ENCODE results near the gene RRAGB. TPM values are rescaled to one million over a fixed set of nuclear protein-coding genes. Genes with fewer than 3 reads are reported as not detected.
"Not testable (repeated sequence)": the region's sequence is repeated elsewhere in the genome, so short reads cannot be mapped to it uniquely, and the experiment has no call there.

RRAGB gene
- total RNA-seq, 2 experiments from 2014 or later, result 7.0 to 8.5 TPM

DNA sequence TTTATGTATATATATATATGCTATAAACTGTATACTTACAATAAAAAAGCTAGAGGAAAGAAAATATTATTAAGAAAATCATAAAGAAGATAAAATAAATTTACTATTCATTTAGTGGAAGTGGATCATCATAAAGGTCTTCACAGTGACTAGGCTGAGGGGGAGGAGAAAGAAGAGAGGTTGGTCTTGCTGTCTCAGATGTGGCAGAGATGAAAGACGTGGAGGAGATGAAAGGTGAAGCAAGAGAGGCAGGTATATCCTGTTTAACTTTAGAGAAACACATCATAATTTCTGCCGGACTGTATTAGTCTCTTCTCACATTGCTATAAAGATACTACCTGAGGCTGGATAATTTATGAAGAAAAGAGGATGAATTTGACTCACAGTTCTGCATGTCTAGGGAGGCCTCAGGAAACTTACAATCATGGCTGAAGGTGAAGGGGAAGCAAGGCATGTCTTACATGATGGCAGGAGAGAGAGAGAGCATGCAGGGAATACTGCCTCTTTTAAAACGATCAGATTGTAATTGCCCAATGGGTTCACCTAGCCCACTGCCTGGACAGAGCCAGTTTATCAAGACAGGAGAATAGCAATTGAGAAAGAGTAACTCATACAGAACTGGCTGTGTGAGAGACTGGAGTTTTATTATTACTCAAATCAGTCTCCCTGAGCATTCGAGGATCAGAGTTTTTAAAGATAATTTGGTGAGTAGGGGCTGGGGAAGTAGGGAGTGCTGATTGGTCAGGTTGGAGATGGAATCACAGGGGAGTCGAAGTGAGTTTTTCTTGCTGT lies 22.1 kb upstream of the RRAGB start:
- peaks cover 41% of the 10 kb centered on the region for H3K4me1 Mint-ChIP-seq (ENCODE audit: low read depth)
- Histone ChIP-seq H3K4me1 (ENCODE audit: insufficient read depth, low read length) (peaks cover 15% of the 10 kb centered on the region), H3K27me3 (ENCODE audit: control insufficient read depth in 1 of 2, insufficient read depth in 2 of 2, low read length in 2 of 2) (no peaks in the 10 kb centered on the region), H3K9me3 (ENCODE audit: control insufficient read depth in 1 of 2, insufficient read depth in 1 of 2, low read length in 2 of 2) (no peaks in the 10 kb centered on the region), H3K27ac (ENCODE audit: low read depth in 1 of 2, low read length in 2 of 2) (no peak overlapping the region), H3K36me3 (ENCODE audit: insufficient read depth, low read length) (no peaks in the 10 kb centered on the region), H3K4me3 (ENCODE audit: low read length) (peak overlapping the region; percentile 16)
- no peaks in the 10 kb centered on the region for H3K27me3 Mint-ChIP-seq
- DNase-seq, result peak in 6 of 14 experiments; percentile 7 to 70 (median 46)
- TF ChIP-seq, protein P1, sequence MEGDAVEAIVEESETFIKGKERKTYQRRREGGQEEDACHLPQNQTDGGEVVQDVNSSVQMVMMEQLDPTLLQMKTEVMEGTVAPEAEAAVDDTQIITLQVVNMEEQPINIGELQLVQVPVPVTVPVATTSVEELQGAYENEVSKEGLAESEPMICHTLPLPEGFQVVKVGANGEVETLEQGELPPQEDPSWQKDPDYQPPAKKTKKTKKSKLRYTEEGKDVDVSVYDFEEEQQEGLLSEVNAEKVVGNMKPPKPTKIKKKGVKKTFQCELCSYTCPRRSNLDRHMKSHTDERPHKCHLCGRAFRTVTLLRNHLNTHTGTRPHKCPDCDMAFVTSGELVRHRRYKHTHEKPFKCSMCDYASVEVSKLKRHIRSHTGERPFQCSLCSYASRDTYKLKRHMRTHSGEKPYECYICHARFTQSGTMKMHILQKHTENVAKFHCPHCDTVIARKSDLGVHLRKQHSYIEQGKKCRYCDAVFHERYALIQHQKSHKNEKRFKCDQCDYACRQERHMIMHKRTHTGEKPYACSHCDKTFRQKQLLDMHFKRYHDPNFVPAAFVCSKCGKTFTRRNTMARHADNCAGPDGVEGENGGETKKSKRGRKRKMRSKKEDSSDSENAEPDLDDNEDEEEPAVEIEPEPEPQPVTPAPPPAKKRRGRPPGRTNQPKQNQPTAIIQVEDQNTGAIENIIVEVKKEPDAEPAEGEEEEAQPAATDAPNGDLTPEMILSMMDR (IDR thresholded peaks at IDR 0.05), result no peak
- POLR2A ChIA-PET, result interaction anchor here (1.0 kb wide), 1 partner anchor 22 kb away, joined by 6 read pairs; the partner anchor contains the start of gene RRAGB
- intact Hi-C loops (cut with DNase I, micrococcal nuclease), result loop anchor here in 1 of 2 experiments (1.0 kb wide), 1 partner anchor 22 kb away; the partner anchor contains the start of gene RRAGB
- H3K27ac Mint-ChIP-seq, result peak overlapping the region; percentile 62
- CTCF ChIA-PET, result no interaction called here
- ATAC-seq (ENCODE audit: poor library complexity), result peak; percentile 98
- H3K4me3 Mint-ChIP-seq, result peak overlapping the region; percentile 72
- no peaks in the 10 kb centered on the region for H3K9me3 Mint-ChIP-seq
- no peaks in the 10 kb centered on the region for H3K36me3 Mint-ChIP-seq (ENCODE audit: low read depth)

DNA sequence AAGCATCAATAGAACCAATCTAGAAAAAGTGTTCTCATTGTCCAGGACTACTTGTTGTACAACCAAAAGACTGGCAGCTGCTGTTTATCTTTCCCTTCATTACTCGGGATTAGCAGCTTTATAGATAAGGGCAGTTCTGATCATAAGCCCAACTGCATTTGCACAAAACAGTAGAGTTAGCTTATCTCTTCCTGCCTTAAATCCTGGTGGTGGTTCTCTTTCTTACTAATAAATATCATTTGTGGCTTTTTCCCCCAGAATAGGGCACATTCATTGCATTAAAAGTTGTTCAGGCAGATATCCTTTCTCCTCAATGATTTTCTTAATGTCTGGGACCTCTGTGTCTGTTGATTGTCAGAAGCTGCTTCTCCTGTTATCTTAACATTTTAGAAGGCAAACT lies 20.2 kb upstream of the RRAGB start:
- Histone ChIP-seq H3K27ac (ENCODE audit: low read depth in 1 of 2, low read length in 2 of 2) (no peak overlapping the region), H3K36me3 (ENCODE audit: insufficient read depth, low read length) (no peaks in the 10 kb centered on the region), H3K4me3 (ENCODE audit: low read length) (no peak overlapping the region), H3K9me3 (ENCODE audit: control insufficient read depth in 1 of 2, insufficient read depth in 1 of 2, low read length in 2 of 2) (peaks cover 0 to 5% of the 10 kb centered on the region in 2 experiments), H3K4me1 (ENCODE audit: insufficient read depth, low read length) (peaks cover 19% of the 10 kb centered on the region), H3K27me3 (ENCODE audit: control insufficient read depth in 1 of 2, insufficient read depth in 2 of 2, low read length in 2 of 2) (no peaks in the 10 kb centered on the region)
- no peaks in the 10 kb centered on the region for H3K36me3 Mint-ChIP-seq (ENCODE audit: low read depth)
- H3K9me3 Mint-ChIP-seq, result no peaks in the 10 kb centered on the region
- ChIA-PET CTCF (no interaction called here), POLR2A (no interaction called here)
- TF ChIP-seq, protein P1 (IDR thresholded peaks at IDR 0.05), result no peak
- intact Hi-C loops (cut with DNase I, micrococcal nuclease), result no loop called here
- no peaks in the 10 kb centered on the region for H3K27me3 Mint-ChIP-seq
- no peak for ATAC-seq (ENCODE audit: poor library complexity)
- DNase-seq, result no peak
- no peak overlapping the region for H3K4me3 Mint-ChIP-seq
- peaks cover 41% of the 10 kb centered on the region for H3K4me1 Mint-ChIP-seq (ENCODE audit: low read depth)
- H3K27ac Mint-ChIP-seq, result no peak overlapping the region

DNA sequence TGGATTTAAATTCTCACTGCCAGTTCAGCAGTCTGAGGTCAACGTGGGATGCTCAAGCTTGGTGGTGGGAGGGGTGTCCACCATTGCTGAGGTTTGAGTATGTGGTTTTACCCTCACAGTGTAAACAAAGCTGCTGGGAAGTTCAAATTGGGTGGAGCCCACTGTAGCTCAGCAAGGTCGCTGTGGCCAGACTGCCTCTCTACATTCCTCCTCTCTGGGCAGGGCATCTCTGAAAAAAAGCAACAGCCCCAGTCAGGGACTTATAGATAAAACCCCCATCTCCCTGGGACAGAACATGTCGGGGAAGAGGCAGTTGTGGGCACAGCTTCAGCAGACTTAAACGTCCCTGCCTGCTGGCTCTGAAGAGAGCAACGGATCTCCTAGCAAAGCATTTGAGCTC lies 14.9 kb upstream of the RRAGB start:
- Histone ChIP-seq H3K27me3 (ENCODE audit: control insufficient read depth in 1 of 2, insufficient read depth in 2 of 2, low read length in 2 of 2) (no peaks in the 10 kb centered on the region), H3K4me3 (ENCODE audit: low read length) (no peak overlapping the region), H3K36me3 (ENCODE audit: insufficient read depth, low read length) (no peaks in the 10 kb centered on the region), H3K27ac (ENCODE audit: low read depth in 1 of 2, low read length in 2 of 2) (no peak overlapping the region), H3K9me3 (ENCODE audit: control insufficient read depth in 1 of 2, insufficient read depth in 1 of 2, low read length in 2 of 2) (peaks cover 0 to 6% of the 10 kb centered on the region in 2 experiments), H3K4me1 (ENCODE audit: insufficient read depth, low read length) (peaks cover 22% of the 10 kb centered on the region)
- no peak overlapping the region for H3K4me3 Mint-ChIP-seq
- H3K27me3 Mint-ChIP-seq, result no peaks in the 10 kb centered on the region
- peaks cover 48% of the 10 kb centered on the region for H3K4me1 Mint-ChIP-seq (ENCODE audit: low read depth)
- ATAC-seq (ENCODE audit: poor library complexity) (no peak), DNase-seq (peak in 1 of 14 experiments; percentile 26)
- H3K36me3 Mint-ChIP-seq (ENCODE audit: low read depth), result no peaks in the 10 kb centered on the region
- ChIA-PET POLR2A (interaction anchor here (2.0 kb wide), 1 partner anchor 15 kb away, joined by 6 read pairs; the partner anchor contains the start of gene RRAGB), CTCF (interaction anchor here (1.5 kb wide), 1 partner anchor 15 kb away, joined by 4 read pairs; the partner anchor contains the start of gene RRAGB)
- H3K9me3 Mint-ChIP-seq, result no peaks in the 10 kb centered on the region
- intact Hi-C loops (cut with DNase I, micrococcal nuclease), result no loop called here
- no peak overlapping the region for H3K27ac Mint-ChIP-seq
- TF ChIP-seq, protein P1 (IDR thresholded peaks at IDR 0.05), result no peak

DNA sequence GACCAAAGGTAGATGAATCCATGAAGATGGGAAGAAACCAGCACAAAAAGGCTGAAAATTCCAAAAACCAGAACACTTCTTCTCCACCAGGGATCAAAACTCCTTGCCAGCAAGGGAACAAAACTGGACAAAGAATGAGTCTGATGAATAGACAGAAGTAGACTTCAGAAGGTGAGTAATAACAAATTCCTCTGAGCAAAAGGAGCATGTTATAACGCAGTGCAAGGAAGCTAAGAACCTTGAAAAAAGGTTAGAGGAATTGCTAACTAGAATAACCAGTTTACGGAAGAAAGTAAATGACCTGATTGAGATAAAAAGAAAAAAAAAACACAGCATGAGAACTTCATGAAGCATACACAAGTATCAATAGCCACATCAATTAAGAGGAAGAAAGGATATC lies 14.1 kb upstream of the RRAGB start:
- ATAC-seq (ENCODE audit: poor library complexity); H3K4me3 Mint-ChIP-seq; H3K4me3 ChIP-seq (ENCODE audit: low read length); H3K9me3 Mint-ChIP-seq; DNase-seq; CTCF ChIA-PET; H3K27me3 ChIP-seq (ENCODE audit: control insufficient read depth in 1 of 2, insufficient read depth in 2 of 2, low read length in 2 of 2); H3K27ac ChIP-seq (ENCODE audit: low read depth in 1 of 2, low read length in 2 of 2); H3K27me3 Mint-ChIP-seq; H3K9me3 ChIP-seq (ENCODE audit: control insufficient read depth in 1 of 2, insufficient read depth in 1 of 2, low read length in 2 of 2); H3K36me3 Mint-ChIP-seq (ENCODE audit: low read depth); intact Hi-C loops (cut with DNase I, micrococcal nuclease); H3K27ac Mint-ChIP-seq; H3K36me3 ChIP-seq (ENCODE audit: insufficient read depth, low read length): not testable (repeated sequence)
- POLR2A ChIA-PET, result interaction anchor here (2.0 kb wide), 1 partner anchor 14 kb away, joined by 6 read pairs; the partner anchor contains the start of gene RRAGB
- H3K4me1 ChIP-seq (ENCODE audit: insufficient read depth, low read length), result peaks cover 22% of the 10 kb centered on the region
- peaks cover 46% of the 10 kb centered on the region for H3K4me1 Mint-ChIP-seq (ENCODE audit: low read depth)

DNA sequence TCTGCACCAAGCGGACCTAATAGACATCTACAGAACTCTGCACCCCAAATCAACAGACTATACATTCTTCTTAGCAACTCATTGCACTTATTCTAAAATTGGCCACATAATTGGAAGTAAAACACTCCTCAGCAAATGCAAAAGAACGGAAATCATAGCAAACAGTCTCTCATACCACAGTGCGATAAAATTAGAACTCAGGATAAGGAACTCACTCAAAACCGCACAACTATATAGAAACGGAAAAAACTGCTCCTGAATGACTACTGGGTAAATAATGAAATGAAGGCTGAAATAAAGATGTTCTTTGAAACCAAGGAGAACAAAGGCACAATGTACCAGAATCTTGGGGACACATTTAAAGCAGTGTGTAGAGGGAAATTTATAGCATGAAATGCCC lies 12.5 kb upstream of the RRAGB start:
- DNase-seq; H3K36me3 ChIP-seq (ENCODE audit: insufficient read depth, low read length); H3K27ac ChIP-seq (ENCODE audit: low read depth in 1 of 2, low read length in 2 of 2); H3K27me3 Mint-ChIP-seq; intact Hi-C loops (cut with DNase I, micrococcal nuclease); H3K4me3 ChIP-seq (ENCODE audit: low read length); H3K36me3 Mint-ChIP-seq (ENCODE audit: low read depth); H3K9me3 ChIP-seq (ENCODE audit: control insufficient read depth in 1 of 2, insufficient read depth in 1 of 2, low read length in 2 of 2); ATAC-seq (ENCODE audit: poor library complexity); H3K9me3 Mint-ChIP-seq; H3K27me3 ChIP-seq (ENCODE audit: control insufficient read depth in 1 of 2, insufficient read depth in 2 of 2, low read length in 2 of 2); CTCF ChIA-PET: not testable (repeated sequence)
- Mint-ChIP-seq H3K4me1 (ENCODE audit: low read depth) (peaks cover 33% of the 10 kb centered on the region), H3K27ac (peak overlapping the region; percentile 28), H3K4me3 (peak overlapping the region; percentile 40)
- H3K4me1 ChIP-seq (ENCODE audit: insufficient read depth, low read length), result peaks cover 16% of the 10 kb centered on the region
- POLR2A ChIA-PET, result interaction anchor here (0.8 kb wide), 1 partner anchor 12 kb away, joined by 4 read pairs; the partner anchor contains the start of gene RRAGB

All from CD4-positive, alpha-beta T cell (primary cell).